ENCODE data around the gene DPF1.

- TF ChIP-seq CTCF (IDR thresholded peaks at IDR 0.05) (no peak), POLR2A (IDR thresholded peaks at IDR 0.05) (no peak)
Observed at GRCh38 chr19:38228491-38229439, 4.7 kb upstream of the DPF1 start.

All from esophagus squamous epithelium (tissue), 4 donors.